GM19328 (cell line): ENCODE data around the gene DUSP2.

Experiments
- ATAC-seq: cut with Tn5 transposase; IDR thresholded peaks from one replicate; pipeline ENCODE4 v1.9.1; 2021; ENCODE audit warnings: mild to moderate bottlenecking, moderate library complexity; ENCODE audit not compliant: unreplicated experiment

Gene DUSP2, protein sequence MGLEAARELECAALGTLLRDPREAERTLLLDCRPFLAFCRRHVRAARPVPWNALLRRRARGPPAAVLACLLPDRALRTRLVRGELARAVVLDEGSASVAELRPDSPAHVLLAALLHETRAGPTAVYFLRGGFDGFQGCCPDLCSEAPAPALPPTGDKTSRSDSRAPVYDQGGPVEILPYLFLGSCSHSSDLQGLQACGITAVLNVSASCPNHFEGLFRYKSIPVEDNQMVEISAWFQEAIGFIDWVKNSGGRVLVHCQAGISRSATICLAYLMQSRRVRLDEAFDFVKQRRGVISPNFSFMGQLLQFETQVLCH

DNA sequence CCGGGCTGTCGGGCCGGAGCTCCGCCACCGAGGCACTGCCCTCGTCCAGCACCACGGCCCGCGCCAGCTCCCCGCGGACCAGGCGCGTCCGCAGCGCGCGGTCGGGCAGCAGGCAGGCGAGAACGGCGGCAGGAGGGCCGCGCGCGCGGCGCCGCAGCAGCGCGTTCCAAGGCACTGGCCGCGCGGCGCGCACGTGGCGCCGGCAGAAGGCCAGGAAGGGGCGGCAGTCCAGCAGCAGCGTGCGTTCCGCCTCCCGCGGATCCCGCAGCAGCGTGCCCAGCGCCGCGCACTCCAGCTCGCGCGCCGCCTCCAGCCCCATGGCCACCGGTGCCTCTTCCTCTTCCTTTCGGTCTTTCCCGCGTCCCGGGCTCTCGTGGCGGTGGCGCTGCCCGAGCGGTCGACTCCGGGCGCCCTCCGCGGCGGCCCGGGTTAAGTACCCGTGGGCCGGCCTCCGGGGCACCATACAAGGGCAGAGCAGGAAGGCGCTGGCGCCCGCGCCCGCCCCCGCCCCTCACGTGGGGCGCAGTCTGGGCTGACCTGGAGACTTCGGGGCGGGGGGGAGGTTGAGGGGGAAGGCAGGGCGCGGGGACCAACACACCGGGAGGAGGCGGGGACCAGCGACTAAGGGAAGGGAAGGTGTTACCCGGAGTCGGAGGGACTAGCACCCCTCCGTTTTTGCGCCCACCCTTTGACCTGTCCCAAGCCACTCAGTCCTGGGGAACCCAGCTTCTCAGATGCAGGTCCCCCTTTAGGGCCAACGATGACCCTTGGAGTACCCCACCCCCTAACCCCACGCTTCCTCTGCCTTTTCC is at the start of gene DUSP2:
Gene DUSP2 (minus strand): TSS at position 405 of the 812 bp plus-strand sequence. CDS start 86 bp downstream, at position 319.
- peak; percentile 56 for ATAC-seq

DNA sequence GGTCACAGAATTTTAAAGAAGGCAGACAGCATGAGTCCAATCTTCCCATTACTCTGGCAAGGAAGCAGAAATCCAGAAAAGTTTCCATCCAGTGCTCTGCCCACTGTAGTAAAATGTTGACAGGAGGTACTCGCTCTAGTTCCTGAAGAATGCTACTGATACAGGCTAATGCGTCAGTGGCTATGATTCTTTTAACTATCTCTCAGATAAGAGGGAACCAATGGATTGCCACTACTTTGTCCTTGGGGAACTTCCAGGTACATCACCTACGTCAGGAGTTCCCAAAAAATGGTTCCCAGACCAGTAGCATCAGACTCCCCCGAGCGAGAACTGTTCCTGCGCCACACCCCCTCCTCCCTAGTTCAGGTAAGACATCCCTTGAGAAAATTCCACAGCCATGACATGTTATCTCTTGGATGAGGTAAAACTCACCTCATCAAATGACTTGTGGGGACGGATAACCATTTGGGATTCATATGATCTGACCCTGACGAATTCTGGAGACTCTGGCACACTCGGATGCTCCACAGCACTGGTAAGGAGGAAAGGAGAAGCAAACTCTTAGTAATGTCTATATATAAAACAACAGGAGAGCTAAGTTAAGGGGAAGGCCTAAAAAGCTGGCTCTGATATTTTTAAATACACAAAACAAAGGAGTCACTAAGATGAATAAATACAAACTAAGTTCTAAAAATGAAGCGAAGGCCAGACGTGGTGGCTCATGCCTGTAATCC is 46.9 kb upstream of the DUSP2 start:
- ATAC-seq = no peak

DNA sequence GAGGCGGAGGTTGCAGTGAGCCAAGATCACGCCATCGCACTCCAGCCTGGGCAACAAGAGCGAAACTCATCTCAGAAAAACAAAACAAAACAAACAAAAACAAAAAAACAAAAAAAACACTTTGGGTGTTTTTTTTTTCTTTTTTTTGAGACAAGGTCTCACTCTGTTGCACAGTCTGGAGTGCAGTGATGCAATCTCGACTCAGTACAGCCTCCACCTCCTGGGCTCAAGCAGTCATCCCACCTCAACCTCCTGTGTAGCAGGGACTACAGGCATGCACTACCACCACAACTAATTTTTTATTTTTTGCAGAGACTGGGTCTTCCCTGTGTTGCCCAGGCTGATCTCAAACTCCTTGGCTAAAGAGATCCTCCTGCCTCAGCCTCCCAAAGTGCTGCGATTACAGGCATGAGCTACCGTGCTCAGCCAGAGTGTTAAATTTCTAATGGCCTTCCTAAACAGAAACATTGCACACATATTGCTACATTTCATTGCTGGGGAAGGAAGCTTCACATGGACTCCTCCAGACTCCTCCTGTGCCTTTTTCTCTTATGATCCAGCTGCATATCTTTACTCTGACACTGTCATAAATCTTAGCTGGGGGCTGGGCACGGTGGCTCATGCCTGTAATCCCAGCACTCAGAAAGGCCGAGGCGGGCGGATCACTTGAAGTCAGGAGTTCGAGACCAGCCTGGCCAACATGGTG is 43.7 kb upstream of the DUSP2 start:
- ATAC-seq = no peak

DNA sequence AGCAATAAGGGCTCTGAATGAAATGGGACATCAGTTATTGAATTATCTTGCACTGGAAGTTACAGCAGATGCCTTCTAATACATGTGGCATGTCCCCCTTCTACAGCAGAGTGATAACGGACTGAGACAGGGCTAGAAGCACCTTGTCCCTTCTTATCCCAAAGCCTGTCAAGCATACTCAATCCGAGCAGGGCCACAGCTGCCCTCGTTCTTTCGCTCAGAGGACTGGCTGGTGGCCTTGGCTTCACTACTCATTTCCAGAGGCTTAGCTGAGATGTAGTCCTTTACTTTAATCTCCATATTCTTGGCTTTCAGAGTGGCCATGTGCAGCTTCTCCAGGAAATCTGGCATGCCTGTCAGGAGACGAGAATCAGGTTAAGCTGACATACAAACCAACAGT is 41.3 kb upstream of the DUSP2 start:
- no peak for ATAC-seq

DNA sequence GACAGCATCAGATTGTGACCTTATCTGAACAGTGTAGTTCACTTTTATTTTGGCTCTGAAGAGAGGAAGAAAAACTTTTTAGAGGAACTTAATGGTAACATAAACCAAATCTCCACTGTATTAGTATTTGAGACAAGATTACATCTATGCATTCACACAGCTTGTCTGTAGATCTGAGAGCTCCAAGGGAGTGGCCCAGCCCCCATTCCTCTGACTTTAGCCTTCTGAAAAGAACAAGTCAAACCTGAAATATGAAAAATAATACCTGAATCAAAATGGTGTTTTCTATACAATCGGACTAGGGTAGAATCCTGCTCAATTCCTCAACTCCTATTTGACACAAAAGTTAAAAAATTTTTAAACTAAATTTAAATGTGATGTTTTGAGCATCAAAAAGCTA is 40.3 kb upstream of the DUSP2 start:
- ATAC-seq = no peak

DNA sequence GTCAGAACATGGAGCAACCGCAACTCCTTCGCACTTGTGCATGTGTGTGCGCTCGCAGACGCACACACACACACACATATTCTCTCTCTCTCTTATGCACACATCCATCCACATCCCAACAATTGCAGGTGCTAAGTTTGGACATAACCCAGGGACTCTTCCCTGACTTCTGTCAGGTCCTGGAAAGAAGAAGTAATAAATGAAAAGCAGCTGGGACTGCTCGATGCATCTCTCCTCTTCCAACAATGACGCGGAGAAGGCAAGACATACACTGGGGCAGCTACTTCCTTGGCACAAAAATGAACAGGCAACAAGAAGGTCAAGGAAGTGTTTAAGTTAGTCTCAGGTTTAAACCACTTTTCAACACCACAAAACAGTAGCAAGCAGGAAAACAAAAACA is 39.7 kb upstream of the DUSP2 start:
- ATAC-seq = no peak

DNA sequence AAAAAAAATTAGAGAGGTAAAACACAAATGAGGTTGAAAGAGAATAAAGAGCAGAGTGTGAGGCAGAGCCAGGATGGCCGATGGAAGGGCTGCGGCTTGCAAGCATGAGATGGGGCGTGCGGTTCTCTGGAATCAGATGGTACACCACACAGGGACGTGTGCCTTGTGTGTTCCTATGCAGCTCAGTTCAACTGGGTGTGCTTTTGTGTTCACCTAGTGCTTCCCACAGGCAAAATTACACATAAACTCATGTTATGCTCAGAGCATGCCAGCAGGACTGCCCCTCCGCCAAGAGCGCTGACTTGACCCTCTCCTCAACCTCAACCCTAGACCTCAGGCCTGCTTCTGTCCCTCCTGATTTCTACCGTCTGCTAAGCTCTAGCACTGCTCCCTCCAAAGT is 38.9 kb upstream of the DUSP2 start:
- ATAC-seq = no peak

DNA sequence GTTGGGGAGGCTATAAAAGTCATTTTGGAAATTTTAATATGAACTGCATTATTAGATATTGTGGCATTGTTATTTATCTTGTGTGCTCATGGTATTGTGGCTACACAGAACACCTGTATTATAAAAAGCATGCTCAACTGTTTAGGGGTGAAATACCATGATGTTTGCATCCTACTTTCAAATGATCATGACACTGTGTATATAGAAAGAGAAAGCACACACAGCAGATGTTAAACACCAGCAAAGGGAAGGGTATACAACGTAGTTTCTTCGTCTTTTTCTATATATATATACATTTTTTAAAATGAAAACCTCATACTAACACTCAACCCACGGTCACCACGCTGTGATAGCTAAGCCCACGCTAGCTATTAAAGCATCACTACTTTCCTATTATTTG is 36.3 kb upstream of the DUSP2 start:
- ATAC-seq = no peak

DNA sequence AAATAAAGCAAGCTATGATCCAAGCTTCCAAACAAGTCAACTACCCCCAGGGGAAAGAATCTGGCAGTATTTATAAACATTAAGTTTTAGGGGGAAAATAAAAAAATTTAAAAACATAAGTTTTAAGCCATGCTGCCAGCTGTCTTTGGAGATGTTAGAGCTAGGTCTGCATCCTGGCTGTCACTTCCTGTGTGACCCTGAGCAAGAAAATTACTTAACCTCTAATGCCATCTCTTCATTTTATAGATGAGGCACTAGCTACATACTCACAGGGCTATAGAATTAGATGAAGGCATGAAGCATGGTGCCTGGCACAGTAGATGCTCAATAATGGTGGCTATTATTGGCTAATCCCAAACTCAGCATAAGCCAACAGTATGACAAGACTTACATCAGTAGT is 35.3 kb upstream of the DUSP2 start:
- no peak for ATAC-seq

DNA sequence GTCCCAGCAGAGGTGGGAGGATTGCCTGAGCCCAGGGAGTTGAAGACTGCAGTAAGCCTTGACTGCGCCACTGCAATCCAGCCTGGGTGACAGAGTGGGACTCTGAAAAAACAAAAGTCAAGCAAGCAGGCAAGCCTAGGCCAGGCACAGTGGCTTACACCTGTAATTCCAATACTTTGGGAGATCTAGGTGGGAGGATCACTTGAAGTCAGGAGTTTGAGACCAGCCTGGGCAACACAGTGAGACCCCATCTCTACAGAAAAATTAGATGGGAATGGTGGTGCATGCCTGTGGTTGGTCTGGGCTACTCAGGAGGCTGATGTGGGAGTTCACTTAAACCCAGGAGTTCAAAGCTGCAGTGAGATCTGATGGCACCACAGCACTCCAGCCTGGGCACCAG is 34.8 kb upstream of the DUSP2 start:
- no peak for ATAC-seq

DNA sequence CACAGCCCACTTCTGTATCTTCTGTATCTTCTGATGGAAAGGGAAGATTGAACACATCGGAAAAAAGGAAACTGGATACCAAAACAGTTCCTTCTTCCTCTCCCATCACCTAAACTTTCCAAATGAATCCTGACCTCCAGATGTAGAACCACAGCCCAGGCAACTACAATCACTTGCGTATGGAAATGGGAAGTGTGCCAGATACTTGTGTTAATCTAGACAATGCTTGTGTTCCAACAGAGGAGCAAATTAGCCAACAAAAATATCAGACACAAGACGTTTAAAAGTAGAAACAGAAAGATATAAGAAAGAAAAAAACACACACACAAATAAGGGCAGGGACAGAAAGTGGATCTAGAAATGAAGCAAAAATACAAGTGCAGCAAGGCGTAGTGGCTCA is 31.4 kb upstream of the DUSP2 start:
- ATAC-seq = no peak

DNA sequence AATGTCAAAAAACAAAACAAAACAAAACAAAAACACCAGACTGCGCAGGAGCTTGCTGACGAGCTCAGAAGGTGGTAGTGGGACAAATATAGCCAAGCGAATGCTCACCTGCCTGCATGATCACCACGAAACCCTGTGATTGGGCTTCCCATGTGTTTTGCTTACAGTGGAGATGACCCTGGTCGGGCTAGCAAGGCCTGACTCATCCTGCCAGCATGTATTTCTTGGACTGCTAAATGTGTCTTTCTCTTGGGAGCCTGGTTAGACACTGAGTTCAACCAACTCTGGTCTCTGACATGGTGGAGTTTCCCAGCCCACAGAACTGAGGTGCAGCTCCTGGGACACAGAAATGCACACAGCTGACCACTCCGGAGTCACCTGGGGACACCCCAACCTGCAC is 30.7 kb upstream of the DUSP2 start:
- ATAC-seq = no peak

DNA sequence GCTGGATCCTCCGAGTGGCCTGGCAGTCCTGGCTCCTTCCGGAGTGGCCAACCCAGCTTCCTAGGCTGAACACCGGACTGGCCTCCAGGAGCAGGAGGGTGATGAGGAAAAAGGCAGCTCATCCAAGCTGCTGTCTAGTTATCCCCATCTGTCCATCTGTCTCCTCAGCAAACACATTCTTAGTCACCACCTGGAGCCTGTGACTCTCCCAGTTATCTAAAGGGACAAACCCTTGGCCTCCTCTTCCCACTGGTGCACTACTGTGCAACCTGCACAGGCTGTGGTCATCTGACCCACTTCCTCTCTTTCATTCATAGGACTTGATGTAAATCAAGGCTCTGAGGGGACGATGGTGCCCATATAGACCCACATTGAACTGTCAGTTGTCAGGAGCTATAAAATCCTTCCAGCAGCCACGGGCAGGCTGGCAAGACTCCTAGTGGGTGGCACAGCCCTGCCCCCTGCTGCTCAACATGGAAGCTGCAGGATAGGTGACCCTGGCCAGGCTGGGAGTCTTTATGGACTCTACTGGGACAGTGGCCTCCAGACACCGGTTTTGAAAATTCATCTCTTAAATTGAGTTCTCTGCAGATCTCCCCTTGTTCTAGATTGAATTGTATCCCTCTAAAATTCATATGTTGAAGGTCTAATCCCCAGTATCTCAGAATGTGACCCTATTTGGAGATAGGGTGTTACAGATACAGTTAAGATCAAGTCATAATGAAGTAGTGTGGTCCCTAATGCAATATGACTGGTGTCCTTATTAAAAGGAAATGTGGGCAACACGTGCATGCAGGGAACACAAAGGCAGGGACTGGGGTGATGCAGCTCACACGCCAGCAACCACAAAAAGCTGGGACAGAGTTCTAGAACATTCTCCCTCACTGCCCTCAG is 29.3 kb upstream of the DUSP2 start:
- peak; percentile 78 for ATAC-seq

DNA sequence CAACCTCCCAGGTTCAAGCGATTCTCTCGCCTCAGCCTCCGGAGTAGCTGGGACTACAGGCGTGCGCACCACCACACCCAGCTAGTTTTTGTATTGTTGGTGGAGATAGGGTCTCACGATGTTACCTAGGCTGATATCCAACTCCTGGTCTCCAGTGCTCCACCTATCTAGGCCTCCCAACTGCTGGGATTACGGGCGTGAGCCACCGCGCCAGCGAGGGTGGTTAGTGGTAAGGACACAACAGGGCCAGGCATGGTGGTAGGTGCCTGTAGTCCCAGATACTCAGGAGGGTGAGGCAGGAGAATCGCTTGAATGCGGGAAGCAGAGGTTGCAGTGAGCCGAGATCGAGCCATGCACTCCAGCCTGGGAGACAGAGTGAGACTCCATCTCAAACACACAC is 26.6 kb upstream of the DUSP2 start:
- no peak for ATAC-seq

DNA sequence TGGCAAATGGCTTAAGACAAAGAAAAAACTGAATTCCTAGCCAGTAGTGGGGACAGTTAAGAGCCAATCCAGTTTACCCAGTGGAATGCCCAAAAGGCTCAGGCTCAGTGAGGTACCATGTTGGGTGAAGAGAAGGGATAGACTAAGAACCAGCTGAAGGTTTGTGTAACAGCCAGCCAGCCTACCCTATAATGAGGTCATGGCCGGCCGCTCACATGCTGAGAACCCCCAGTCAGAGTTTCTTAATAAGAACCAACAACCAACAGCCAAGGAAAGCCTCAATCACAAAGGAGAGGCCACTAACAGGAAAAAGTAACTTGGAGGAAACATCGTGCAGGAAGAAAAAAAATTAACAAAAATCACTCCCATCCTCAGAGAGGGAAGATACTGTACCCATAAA is 25.4 kb upstream of the DUSP2 start:
- ATAC-seq = no peak

DNA sequence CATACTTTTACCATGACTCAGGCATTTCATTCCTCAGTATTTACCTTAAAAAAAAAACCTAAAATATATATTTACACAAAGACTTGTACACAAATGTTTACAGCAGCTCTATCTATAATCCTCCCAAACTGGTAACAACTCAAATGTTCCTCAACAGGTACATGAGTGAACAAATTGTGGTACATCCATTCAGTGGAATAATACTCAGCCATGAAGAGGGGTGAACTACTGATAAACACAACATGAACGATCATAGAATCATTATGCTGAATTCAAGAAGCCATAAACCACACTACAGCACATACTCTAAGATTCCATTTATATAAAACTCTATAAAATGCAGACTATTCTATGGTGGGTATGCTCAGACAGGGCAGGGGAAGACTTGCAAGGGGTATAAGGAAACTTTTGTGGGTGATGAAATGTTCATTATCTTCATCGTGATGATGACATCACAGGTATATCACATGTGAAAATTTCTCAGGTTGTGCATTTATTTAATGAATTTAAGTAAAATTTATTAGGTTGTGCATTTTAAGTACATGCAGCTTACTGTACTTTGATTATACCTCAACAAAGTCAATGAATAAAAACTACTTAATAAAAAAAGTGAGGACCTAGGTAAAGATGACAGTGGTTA is 24.7 kb upstream of the DUSP2 start:
- ATAC-seq = no peak

DNA sequence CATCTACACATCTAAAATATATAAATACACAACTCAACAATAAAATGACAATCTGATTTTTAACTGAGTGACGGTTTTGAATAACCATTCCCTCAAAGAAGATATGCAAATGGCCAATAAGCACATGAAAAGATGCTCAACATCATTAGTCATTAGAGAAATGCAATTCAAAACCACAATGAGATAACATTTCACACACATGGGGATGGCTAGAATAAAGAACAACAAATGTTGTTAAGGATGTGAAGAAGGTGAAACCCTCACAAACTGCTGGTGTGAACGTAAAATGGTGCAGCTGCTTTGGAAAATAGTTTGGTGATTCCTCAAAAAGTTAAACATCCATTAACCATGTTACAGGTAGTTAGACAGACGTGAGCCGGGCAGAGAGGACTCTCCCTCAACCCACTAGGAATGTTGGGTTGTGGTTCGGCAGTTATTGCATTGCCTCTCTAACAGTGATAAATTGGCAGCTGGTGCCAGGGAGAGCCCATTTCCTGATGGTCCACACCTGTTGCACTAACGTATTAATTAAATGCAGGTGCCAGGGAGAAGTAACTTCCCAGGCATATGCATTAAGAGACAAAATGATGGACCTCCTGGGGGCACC is 22.3 kb upstream of the DUSP2 start:
- ATAC-seq = no peak

DNA sequence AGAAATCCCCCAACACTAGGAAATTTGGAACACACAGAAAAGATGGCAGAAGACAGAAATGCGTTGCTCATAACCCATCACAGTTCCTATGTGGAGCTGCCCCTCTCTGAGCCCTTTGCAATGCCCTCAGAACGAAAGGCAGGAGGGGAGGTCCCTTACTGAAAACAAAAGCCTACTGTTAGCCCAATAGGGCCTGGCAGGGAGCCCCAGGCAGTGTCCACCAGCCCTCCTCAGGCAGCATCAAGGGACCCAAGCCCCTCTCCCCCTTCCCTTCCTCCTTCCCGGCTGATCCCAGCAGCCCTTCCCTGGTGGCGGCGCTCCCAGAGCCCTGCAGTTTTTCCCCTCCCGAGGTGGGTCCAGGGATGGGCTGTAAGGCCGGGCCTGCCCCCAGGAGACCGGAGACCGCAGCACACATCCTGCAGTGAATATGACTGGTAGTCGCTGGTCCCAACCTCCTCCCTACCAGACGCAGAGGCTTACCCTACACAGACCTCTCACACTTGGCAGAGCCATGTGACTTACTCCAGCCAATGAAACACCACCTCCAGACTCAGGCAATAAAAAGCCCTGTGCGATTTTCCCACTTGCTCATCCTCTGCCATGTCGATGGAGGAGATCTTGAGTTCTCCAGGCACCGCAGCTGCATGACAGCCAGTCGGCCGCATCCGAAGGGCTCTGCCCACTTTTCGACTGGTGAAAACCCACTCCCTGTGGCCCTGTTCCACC is 19.4 kb upstream of the DUSP2 start:
- peak; percentile 57 for ATAC-seq
